Lower lobe of right lung (tissue), 2 donors: Measurements from ENCODE around the gene ESRRA. TPM values are rescaled to one million over a fixed set of nuclear protein-coding genes. Genes with fewer than 3 reads are reported as not detected.

ENCODE experiments used
- ATAC-seq, 2 donors: fragments of 200-7000 bp; cut with Tn5 transposase; one replicate each; pipeline ENCODE4 v1.9.1; 2020 to 2022; ENCODE audit warnings: mild to moderate bottlenecking in 2 of 2, moderate library complexity in 2 of 2
- DNase-seq: peaks from one replicate; pipeline ENCODE4 v3.0.0-alpha.2; 2020
- H3K27ac ChIP-seq: fragments of 200-600 bp; one replicate; pipeline ENCODE4 v1.8.0; 2022
- H3K27me3 ChIP-seq: fragments of 200-600 bp; one replicate; pipeline ENCODE4 v1.8.0; 2022; ENCODE audit warnings: low read depth
- H3K36me3 ChIP-seq: fragments of 200-600 bp; one replicate; pipeline ENCODE4 v1.8.0; 2022; ENCODE audit warnings: mild to moderate bottlenecking
- H3K4me1 ChIP-seq: fragments of 200-600 bp; one replicate; pipeline ENCODE4 v1.8.0; 2022
- H3K4me3 ChIP-seq: fragments of 200-600 bp; one replicate; pipeline ENCODE4 v1.8.0; 2022; ENCODE audit warnings: mild to moderate bottlenecking
- H3K9me3 ChIP-seq: fragments of 200-600 bp; one replicate; pipeline ENCODE4 v1.8.0; 2022
- CTCF ChIP-seq: fragments of 200-600 bp; IDR thresholded peaks from one replicate; pipeline ENCODE4 v1.8.0; 2022; ENCODE audit warnings: antibody characterized with exemption, mild to moderate bottlenecking
- intact Hi-C: fragments of 100-400 bp; cut with DNase I; formaldehyde crosslinking; loops from one replicate; pipeline ENCODE4 v1.11.0; 2022
- total RNA-seq: library from RNA; stranded (reverse); fragmentation: NEBNext Ultra II Directional; extraction: Animal tissue kit (Norgen Biotek cat#: 25700); gene quantifications from one replicate; pipeline ENCODE4 v1.2.1, GENCODE V29; 2021
- donor health status: DM: no; HTN: yes; CAD: no; lungs with severe emphysema.

Gene ESRRA
- total RNA-seq, 1 donor from 2014 or later: 47.9 TPM

GRCh38 chr11:64357904-64358535 is 52.7 kb downstream of the ESRRA start:
- ATAC-seq (peak in 1 of 2 donors; percentile 0), DNase-seq (no peak)
- intact Hi-C loops: no loop called here
- Histone ChIP-seq H3K27me3 (no peaks in the 10 kb centered on the region), H3K27ac (peak overlapping the region; percentile 90), H3K4me3 (peak overlapping the region; percentile 91), H3K9me3 (no peaks in the 10 kb centered on the region), H3K36me3 (peaks cover 33% of the 10 kb centered on the region), H3K4me1 (peaks cover 43% of the 10 kb centered on the region)
- no peak for TF ChIP-seq CTCF

DNA sequence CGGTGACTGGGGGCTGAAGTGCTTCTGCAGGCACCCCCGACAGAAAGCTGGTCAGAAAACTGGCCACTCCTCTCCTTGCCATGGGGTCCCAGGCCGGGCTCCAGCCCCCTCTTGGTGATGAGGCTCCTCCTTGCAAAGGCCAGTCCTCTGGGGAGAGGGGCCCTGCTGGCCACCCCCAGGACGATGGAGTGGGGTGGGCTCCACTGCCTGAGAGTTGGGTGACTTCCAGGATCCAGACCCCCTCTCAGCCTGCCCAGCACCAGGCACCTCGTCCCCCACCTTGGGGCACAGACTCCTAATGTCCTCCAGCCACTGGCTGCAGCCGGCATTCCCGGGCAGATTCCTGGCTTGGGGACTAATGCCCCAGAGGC is 53.2 kb downstream of the ESRRA start:
- Histone ChIP-seq H3K36me3 (peaks cover 35% of the 10 kb centered on the region), H3K4me3 (peak overlapping the region; percentile 91), H3K9me3 (no peaks in the 10 kb centered on the region), H3K27me3 (no peaks in the 10 kb centered on the region), H3K4me1 (peaks cover 43% of the 10 kb centered on the region), H3K27ac (peak overlapping the region; percentile 90)
- DNase-seq (no peak), ATAC-seq (peak; percentile 0 to 10)
- intact Hi-C loops: no loop called here
- no peak for TF ChIP-seq CTCF

DNA sequence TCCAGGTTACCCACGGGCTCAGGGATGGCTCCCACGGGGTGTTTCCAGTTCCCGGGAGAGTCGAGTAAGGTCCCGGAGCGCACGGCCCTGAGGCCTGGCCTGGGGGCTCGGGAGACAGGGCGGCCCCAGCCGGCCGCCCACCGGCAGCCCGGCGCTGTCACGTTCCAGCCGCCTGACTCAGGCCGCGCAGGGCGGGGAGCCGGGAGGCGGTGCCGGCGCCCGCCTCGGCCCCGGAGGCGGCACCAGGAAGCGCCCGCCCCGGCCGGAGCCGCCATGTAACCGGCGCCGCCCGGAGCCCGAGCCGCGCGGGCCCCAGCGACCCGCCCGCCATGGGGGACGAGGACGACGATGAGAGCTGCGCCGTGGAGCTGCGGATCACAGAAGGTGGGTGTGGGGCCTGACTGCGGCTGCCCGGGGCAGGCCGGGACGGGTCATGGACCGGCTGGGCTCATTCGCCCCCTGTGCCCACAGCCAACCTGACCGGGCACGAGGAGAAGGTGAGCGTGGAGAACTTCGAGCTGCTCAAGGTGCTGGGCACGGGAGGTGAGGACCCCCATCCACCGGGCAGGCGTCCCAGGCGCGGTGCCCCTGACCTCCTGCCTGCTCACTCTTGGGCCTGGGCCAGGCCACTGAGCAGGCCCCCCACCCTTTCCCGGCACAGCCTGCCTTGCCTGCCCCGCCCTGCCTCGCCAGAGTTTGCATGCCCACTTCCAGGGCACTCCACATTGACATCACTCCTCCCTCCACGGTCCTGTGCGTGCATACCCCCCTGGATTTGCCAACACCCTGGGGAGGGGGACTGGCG is 53.8 kb downstream of the ESRRA start, which contains the start of gene RPS6KA4:
TSS of gene RPS6KA4 (plus strand) at position 256 of the 805 bp plus-strand sequence. CDS start at position 330, 74 bp downstream.
- peak; percentile 88 to 92 for ATAC-seq
- TF ChIP-seq CTCF: no peak
- peaks cover 39% of the 10 kb centered on the region for H3K36me3 ChIP-seq
- no peaks in the 10 kb centered on the region for H3K27me3 ChIP-seq
- intact Hi-C loops: no loop called here
- peak; percentile 74 for DNase-seq
- H3K9me3 ChIP-seq: no peaks in the 10 kb centered on the region
- H3K27ac ChIP-seq: peak within 1 kb of the TSS; percentile 90
- peaks cover 43% of the 10 kb centered on the region for H3K4me1 ChIP-seq
- H3K4me3 ChIP-seq: peak within 1 kb of the TSS; percentile 91

GRCh38 chr11:64359712-64360445 is 54.6 kb downstream of the ESRRA start:
- ATAC-seq (peak; percentile 20 to 32), DNase-seq (peak; percentile 69)
- H3K9me3 ChIP-seq: no peaks in the 10 kb centered on the region
- no peak for TF ChIP-seq CTCF
- H3K4me1 ChIP-seq: peaks cover 42% of the 10 kb centered on the region
- peak overlapping the region; percentile 90 for H3K27ac ChIP-seq
- no peaks in the 10 kb centered on the region for H3K27me3 ChIP-seq
- intact Hi-C loops: no loop called here
- H3K4me3 ChIP-seq: peak overlapping the region; percentile 91
- H3K36me3 ChIP-seq: peaks cover 47% of the 10 kb centered on the region

GRCh38 chr11:64360448-64360921 is 55.2 kb downstream of the ESRRA start:
- no peaks in the 10 kb centered on the region for H3K9me3 ChIP-seq
- TF ChIP-seq CTCF: no peak
- H3K27ac ChIP-seq: no peak overlapping the region
- H3K36me3 ChIP-seq: peaks cover 53% of the 10 kb centered on the region
- ATAC-seq: no peak
- intact Hi-C loops: no loop called here
- no peaks in the 10 kb centered on the region for H3K27me3 ChIP-seq
- H3K4me3 ChIP-seq: peak overlapping the region; percentile 91
- H3K4me1 ChIP-seq: peaks cover 36% of the 10 kb centered on the region
- no peak for DNase-seq
